Ovary (tissue), 10 donors: ENCODE measurements around the gene EGF. TPM values are rescaled to one million over a fixed set of nuclear protein-coding genes. Genes with fewer than 3 reads are reported as not detected.

Source experiments
- DNase-seq, 5 donors: peaks; one replicate each; pipeline ENCODE4 v3.0.0-alpha.2; 2019 to 2020
- H3K27ac ChIP-seq, 2 donors: fragments of 200-600 bp; one replicate each; pipeline versions ENCODE4 v1.5.1 to v1.8.0; 2019 to 2022
- H3K27me3 ChIP-seq: fragments of 200-600 bp; one replicate; pipeline ENCODE4 v1.8.0; 2022
- H3K36me3 ChIP-seq: fragments of 200-600 bp; sonication (generic); one replicate; pipeline ENCODE4 v1.5.1; 2019
- H3K4me1 ChIP-seq: one replicate; pipeline ENCODE4 v1.8.1; 2013; ENCODE audit warnings: mild to moderate bottlenecking, moderate library complexity; ENCODE audit not compliant: insufficient read depth
- H3K4me3 ChIP-seq: fragments of 200-600 bp; sonication (generic); one replicate; pipeline ENCODE4 v1.5.1; 2017
- H3K9me3 ChIP-seq, 2 donors: fragments of 200-600 bp in 1 of 2; sonication (generic) in 1 of 2; one replicate each; pipeline versions ENCODE4 v1.5.1 to v1.8.1; 2013 to 2019; ENCODE audit warnings: mild to moderate bottlenecking in 1 of 2, moderate library complexity in 1 of 2
- CTCF ChIP-seq, 3 donors: fragments of 450-650 bp in 2 of 3; fragments of 200-600 bp in 1 of 3; IDR thresholded peaks; one replicate each; pipeline versions ENCODE4 v1.5.1 to v1.8.0; 2016 to 2022; ENCODE audit warnings: antibody characterized with exemption in 3 of 3, mild to moderate bottlenecking in 1 of 3
- EP300 ChIP-seq: sonication (generic); formaldehyde crosslinking; IDR thresholded peaks from one replicate; pipeline ENCODE4 v1.6.1; 2017; ENCODE audit warnings: antibody characterized with exemption
- POLR2A ChIP-seq: fragments of 450-650 bp; IDR thresholded peaks from one replicate; pipeline ENCODE4 v1.6.1; 2017; ENCODE audit warnings: antibody characterized with exemption, mild to moderate bottlenecking, moderate library complexity
- WGBS, 3 donors: extraction: QIAGEN DNeasy Blood & Tissue Kit in 1 of 3; methylation state at CpG; one replicate each; pipeline versions ENCODE4 v1.1.5 to v1.1.7; 2013 to 2017; 5-methylcytosine and 5-hydroxymethylcytosine counted together
- intact Hi-C, 4 donors: fragments of 100-400 bp; cut with DNase I; formaldehyde crosslinking; loops; one replicate each; pipeline versions ENCODE4 v1.11.0 to v1.15.1; 2022 to 2023
- long read RNA-seq, 3 donors: library from polyadenylated mRNA in 2 of 3; unstranded in 2 of 3; transcript quantifications; one replicate each; pipeline ENCODE4 v2.0.0 and lab custom pipeline, GENCODE V29; 2021 to 2026
- polyA plus RNA-seq, 2 donors: library from polyadenylated mRNA; stranded (reverse); fragments of 200-250 nt in 1 of 2; fragments of 350-450 nt in 1 of 2; fragmentation: Illumina TruSeq in 1 of 2; extraction: RNeasy Lipid Tissue Mini Kit (QIAGEN cat#74804) in 1 of 2; gene quantifications; one replicate each; pipeline ENCODE4 v1.2.3, GENCODE V29; 2013 to 2014
- total RNA-seq, 7 donors: library from RNA; depleted of rRNA in 2 of 7; stranded (reverse); fragments of >200 nt in 2 of 7; fragmentation: NEBNext Ultra II Directional in 3 of 7; extraction: Animal tissue kit (Norgen Biotek cat#: 25700) in 3 of 7; gene quantifications; one replicate each; pipeline versions ENCODE4 v1.1.0 to v1.2.4, GENCODE V29; 2016 to 2023
- donor health status: DM: no; HTN: no; CAD: no; lungs with moderate emphysema.
- donor health status: DM: no; HTN: no; CAD: no.
- donor health status: Bipolar disorder and iron deficiency.
- donor health status: DM: yes; HTN: yes; CAD: no.
- donor health status: DM: no; HTN: no; CAD: no.
- donor health status: DM: yes; HTN: yes; CAD: no.

The EGF gene
- total RNA-seq: under 1 TPM in 4 of 7 donors, not detected in 3; 0.12 to 0.87 (median 0.32) TPM
- polyA plus RNA-seq: under 1 TPM in 1 of 2 donors, not detected in 1; 0.22 TPM
- long read RNA-seq, donor 1: 0 reads
- long read RNA-seq, donor 2: 0 reads
- long read RNA-seq, donor 3: 0 reads

- intact Hi-C loops: no loop called here
- Histone ChIP-seq H3K36me3 (no peaks in the 10 kb centered on the region), H3K4me3 (no peak within 1 kb of the TSS), H3K9me3 (no peaks in the 10 kb centered on the region), H3K4me1 (no peaks in the 10 kb centered on the region), H3K27ac (no peak within 1 kb of the TSS), H3K27me3 (no peaks in the 10 kb centered on the region)
- WGBS, 3 donors: 48 to 53% (median 49%) methylated on average over 9 of the region's 9 CpGs
- no peak for TF ChIP-seq EP300
- no peak for TF ChIP-seq CTCF (IDR thresholded peaks at IDR 0.05)
- no peak for TF ChIP-seq POLR2A
- no peak for DNase-seq
These were observed at the start of gene EGF for GRCh38 chr4:109912706-109913595. Gene EGF (plus strand): TSS chr4:109912883. CDS start chr4:109913336, 453 bp downstream.

- Histone ChIP-seq H3K27me3 (no peaks in the 10 kb centered on the region), H3K36me3 (no peaks in the 10 kb centered on the region), H3K27ac (no peak overlapping the region), H3K4me3 (no peak overlapping the region), H3K9me3 (no peaks in the 10 kb centered on the region), H3K4me1 (no peaks in the 10 kb centered on the region)
- intact Hi-C loops: no loop called here
- no peak for TF ChIP-seq CTCF (IDR thresholded peaks at IDR 0.05)
- TF ChIP-seq EP300: no peak
- no peak for TF ChIP-seq POLR2A
- DNase-seq: no peak
These were observed 48.5 kb upstream of the EGF start for GRCh38 chr4:109864134-109864533.

- 95 to 97% (median 97%) methylated on average over 5 of the region's 5 CpGs for WGBS, 3 donors
These were observed 42.6 kb upstream of the EGF start for GRCh38 chr4:109870061-109870460.

GRCh38 chr4:109872065-109872464, 40.6 kb upstream of the EGF start:
- no peaks in the 10 kb centered on the region for H3K36me3 ChIP-seq
- WGBS, 3 donors: 90 to 97% (median 91%) methylated on average over 2 of the region's 2 CpGs
- H3K4me1 ChIP-seq: no peaks in the 10 kb centered on the region
- H3K27ac ChIP-seq: no peak overlapping the region
- H3K9me3 ChIP-seq: no peaks in the 10 kb centered on the region
- TF ChIP-seq EP300 (no peak), POLR2A (no peak), CTCF (IDR thresholded peaks at IDR 0.05) (no peak)
- no peak for DNase-seq
- intact Hi-C loops: no loop called here
- no peaks in the 10 kb centered on the region for H3K27me3 ChIP-seq
- no peak overlapping the region for H3K4me3 ChIP-seq

More at GRCh38 chr4:109870061-109870460, 42.6 kb upstream of the EGF start:
- no peaks in the 10 kb centered on the region for H3K36me3 ChIP-seq
- no peaks in the 10 kb centered on the region for H3K9me3 ChIP-seq
- intact Hi-C loops: no loop called here
- no peak overlapping the region for H3K4me3 ChIP-seq
- H3K4me1 ChIP-seq: no peaks in the 10 kb centered on the region
- no peak for TF ChIP-seq EP300
- TF ChIP-seq CTCF (IDR thresholded peaks at IDR 0.05): no peak
- no peak for TF ChIP-seq POLR2A
- no peak overlapping the region for H3K27ac ChIP-seq
- H3K27me3 ChIP-seq: no peaks in the 10 kb centered on the region
- DNase-seq: no peak
